H1 (cell line): ENCODE measurements around the gene TFAP2D. TPM values are rescaled to one million over a fixed set of nuclear protein-coding genes. Genes with fewer than 3 reads are reported as not detected.

Experiments
- CTCF ChIA-PET: fragments of 300-600 bp; sonication (Branson Sonifier 250); formaldehyde crosslinking; loops from one replicate; lab custom pipeline; 2021; ENCODE audit not compliant: partially characterized antibody; lab: Charles Lee
- POLR2A ChIA-PET: fragments of 300-600 bp; sonication (Branson Sonifier 250); formaldehyde crosslinking; loops from one replicate; lab custom pipeline; 2021; ENCODE audit warnings: inconsistent platforms; ENCODE audit not compliant: partially characterized antibody; lab: Charles Lee
- DNase-seq, 2 experiments: peaks; one replicate each; pipeline versions ENCODE4 v3.0.0 to v3.0.0-alpha.2; 2010 to 2022; ENCODE audit warnings: low spot score in 2 of 2, low read depth in 1 of 2, mixed read lengths in 1 of 2
- FAIRE-seq: peaks from 2 replicates; lab custom pipeline; 2011; peaks lifted over from hg19 to GRCh38; lab: Jason Lieb, UNC
- H2AFZ ChIP-seq: 2 replicates; pipeline ENCODE4 v1.8.1; 2012; ENCODE audit warnings: low read length, inconsistent platforms
- H2AK5ac ChIP-seq: 2 replicates; pipeline ENCODE4 v1.6.1; 2013; ENCODE audit warnings: low read depth, low read length
- H2BK120ac ChIP-seq: replicated peaks from 2 replicates; pipeline ENCODE3; 2013; ENCODE audit warnings: low read depth, low read length, inconsistent platforms
- H2BK12ac ChIP-seq: 2 replicates; pipeline ENCODE4 v1.6.1; 2013; ENCODE audit warnings: low read depth, low read length
- H2BK15ac ChIP-seq: 2 replicates; pipeline ENCODE4 v1.6.1; 2013; ENCODE audit warnings: low read length
- H2BK20ac ChIP-seq: 2 replicates; pipeline ENCODE4 v1.6.1; 2013; ENCODE audit warnings: low read length
- H2BK5ac ChIP-seq: 2 replicates; pipeline ENCODE4 v1.6.1; 2013; ENCODE audit warnings: low read depth, low read length
- H3K14ac ChIP-seq: 2 replicates; pipeline ENCODE4 v1.6.1; 2013; ENCODE audit warnings: inconsistent platforms; ENCODE audit not compliant: insufficient read length
- H3K18ac ChIP-seq: 2 replicates; pipeline ENCODE4 v1.6.1; 2013; ENCODE audit warnings: low read length; ENCODE audit errors: extremely low read depth
- H3K23ac ChIP-seq: 2 replicates; pipeline ENCODE4 v1.6.1; 2013; ENCODE audit warnings: inconsistent platforms; ENCODE audit not compliant: insufficient read length
- H3K23me2 ChIP-seq: 2 replicates; pipeline ENCODE4 v1.6.1; 2013; ENCODE audit warnings: low read depth, low read length
- H3K27ac ChIP-seq: 2 replicates; pipeline ENCODE4 v1.6.1; 2011; ENCODE audit warnings: low read depth, low read length, inconsistent platforms
- H3K27me3 ChIP-seq, 4 experiments: replicated peaks in 1 of 4; 1 replicate in 1 of 4; 2 replicates in 3 of 4; pipeline versions ENCODE4 v1.6.1 to v1.8.1; 2011 to 2013; ENCODE audit warnings: low read length in 3 of 4, mild to moderate bottlenecking in 3 of 4, inconsistent platforms in 2 of 4, mixed read lengths in 2 of 4, moderate library complexity in 1 of 4; ENCODE audit not compliant: control insufficient read depth in 3 of 4, insufficient read depth in 3 of 4; ENCODE audit errors: extremely low read depth in 1 of 4
- H3K36me3 ChIP-seq, 4 experiments: 2 replicates each; pipeline versions ENCODE4 v1.6.1 to v1.8.1; 2011 to 2013; ENCODE audit warnings: mild to moderate bottlenecking in 4 of 4, low read length in 3 of 4, moderate library complexity in 2 of 4, control low read depth in 1 of 4, inconsistent platforms in 1 of 4; ENCODE audit not compliant: insufficient read depth in 4 of 4, control insufficient read depth in 2 of 4
- H3K4ac ChIP-seq: replicated peaks from 2 replicates; pipeline ENCODE3; 2013; ENCODE audit warnings: low read length, low read depth, mixed read lengths, inconsistent platforms; ENCODE audit not compliant: insufficient read length
- H3K4me1 ChIP-seq, 4 experiments: replicated peaks in 1 of 4; 1 replicate in 1 of 4; 2 replicates in 3 of 4; pipeline versions ENCODE4 v1.6.1 to v1.8.1; 2011 to 2013; ENCODE audit warnings: low read length in 3 of 4, inconsistent platforms in 2 of 4, mixed read lengths in 1 of 4; ENCODE audit not compliant: insufficient read depth in 4 of 4, control insufficient read depth in 3 of 4
- H3K4me2 ChIP-seq, 2 experiments: 2 replicates each; pipeline versions ENCODE4 v1.6.1 to v1.8.1; 2011 to 2013; ENCODE audit warnings: low read depth in 2 of 2, low read length in 2 of 2, control low read depth in 1 of 2, inconsistent platforms in 1 of 2, mild to moderate bottlenecking in 1 of 2; ENCODE audit not compliant: insufficient read depth in 1 of 2
- H3K4me3 ChIP-seq, 4 experiments: fragments of 200-600, 300-600 bp in 1 of 4; sonication (generic), shearing (Covaris generic), sonication (Bioruptor Twin) in 1 of 4; 2 replicates each; pipeline versions ENCODE4 v1.5.1 to v1.8.1; 2011 to 2016; ENCODE audit warnings: low read length in 4 of 4, low read depth in 3 of 4, control low read depth in 2 of 4, inconsistent platforms in 2 of 4, mild to moderate bottlenecking in 2 of 4, mixed read lengths in 1 of 4, moderate library complexity in 1 of 4; ENCODE audit not compliant: insufficient read depth in 2 of 4; ENCODE audit errors: extremely low read depth in 1 of 4
- H3K56ac ChIP-seq: replicated peaks from 2 replicates; pipeline ENCODE3; 2013; ENCODE audit warnings: low read depth, mild to moderate bottlenecking, mixed read lengths, low read length, inconsistent platforms; ENCODE audit not compliant: insufficient read length
- H3K79me1 ChIP-seq: 2 replicates; pipeline ENCODE4 v1.6.1; 2013; ENCODE audit warnings: low read depth, low read length, control low read depth
- H3K79me2 ChIP-seq, 2 experiments: 2 replicates each; pipeline versions ENCODE4 v1.6.1 to v1.8.1; 2012 to 2013; ENCODE audit warnings: low read length in 2 of 2, mild to moderate bottlenecking in 2 of 2, inconsistent platforms in 1 of 2; ENCODE audit not compliant: insufficient read depth in 2 of 2, control insufficient read depth in 1 of 2
- H3K9ac ChIP-seq, 4 experiments: replicated peaks in 1 of 4; 1 replicate in 1 of 4; 2 replicates in 3 of 4; pipeline versions ENCODE4 v1.6.1 to v1.8.1; 2011 to 2013; ENCODE audit warnings: low read depth in 3 of 4, low read length in 3 of 4, control low read depth in 2 of 4, mild to moderate bottlenecking in 2 of 4, moderate library complexity in 2 of 4, inconsistent platforms in 1 of 4; ENCODE audit errors: extremely low read depth in 1 of 4
- H3K9me3 ChIP-seq, 2 experiments: 2 replicates each; pipeline versions ENCODE4 v1.6.1 to v1.8.1; 2012 to 2013; ENCODE audit warnings: mild to moderate bottlenecking in 2 of 2, moderate library complexity in 2 of 2, control low read depth in 1 of 2, inconsistent platforms in 1 of 2, low read depth in 1 of 2, low read length in 1 of 2, mixed read lengths in 1 of 2; ENCODE audit not compliant: insufficient read depth in 2 of 2
- H4K20me1 ChIP-seq, 2 experiments: replicated peaks in 1 of 2; 2 replicates each; pipeline versions ENCODE3 to v1.8.1; 2011 to 2013; ENCODE audit warnings: inconsistent platforms in 2 of 2, low read length in 2 of 2, mild to moderate bottlenecking in 1 of 2; ENCODE audit not compliant: insufficient read depth in 2 of 2, control insufficient read depth in 1 of 2
- H4K5ac ChIP-seq: 2 replicates; pipeline ENCODE4 v1.6.1; 2013; ENCODE audit warnings: low read length, low read depth, mixed read lengths, inconsistent platforms; ENCODE audit not compliant: insufficient read length
- H4K8ac ChIP-seq: 2 replicates; pipeline ENCODE4 v1.8.0; 2013; ENCODE audit warnings: mild to moderate bottlenecking, moderate library complexity, low read length, inconsistent platforms; ENCODE audit not compliant: insufficient read depth; ENCODE audit errors: extremely low read depth
- H4K91ac ChIP-seq: replicated peaks from 2 replicates; pipeline ENCODE3; 2013; ENCODE audit warnings: low read length, mixed read lengths, inconsistent platforms; ENCODE audit not compliant: insufficient read length
- BACH1 ChIP-seq: IDR thresholded peaks from 2 replicates; pipeline ENCODE4 v1.6.1; 2012; ENCODE audit warnings: low read length, improper control_type of control experiment
- GTF2F1 ChIP-seq: IDR thresholded peaks from 2 replicates; pipeline ENCODE4 v1.6.1; 2012; ENCODE audit warnings: low read depth, low read length, improper control_type of control experiment, borderline replicate concordance
- JUND ChIP-seq: IDR thresholded peaks from 2 replicates; pipeline ENCODE4 v1.6.1; 2011; ENCODE audit warnings: mild to moderate bottlenecking, improper control_type of control experiment, low read length
- RNF2 ChIP-seq: fragments of 200-900, 300-1000 bp; sonication (generic); IDR thresholded peaks from 2 replicates; pipeline ENCODE4 v1.7.1; 2016; ENCODE audit warnings: borderline replicate concordance, low read depth, mild to moderate bottlenecking, antibody characterized with exemption, low read length; ENCODE audit not compliant: poor library complexity, severe bottlenecking; ENCODE audit errors: missing control alignments
- SP2 ChIP-seq: IDR thresholded peaks from 2 replicates; pipeline ENCODE4 v1.6.1; 2012; ENCODE audit warnings: mild to moderate bottlenecking, low read length, inconsistent platforms
- TAF7 ChIP-seq: optimal IDR thresholded peaks from 2 replicates; pipeline ENCODE3; 2011; ENCODE audit warnings: low read depth, mild to moderate bottlenecking, inconsistent platforms, low read length, moderate library complexity, borderline replicate concordance
- WGBS, 2 experiments: shearing (Covaris generic) in 1 of 2; methylation state at CpG; one replicate each; pipeline versions ENCODE4 v1.1.6 to v1.1.7; 2013 to 2015; ENCODE audit warnings: low lambda C conversion rate in 2 of 2, mixed read lengths in 2 of 2, inconsistent platforms in 1 of 2, low coverage in 1 of 2, missing lambda C conversion rate in 1 of 2; ENCODE audit not compliant: insufficient replicate concordance in 2 of 2, insufficient coverage in 1 of 2, insufficient read length in 1 of 2; ENCODE audit errors: extremely low coverage in 1 of 2, missing lambda C conversion rate in 1 of 2; 5-methylcytosine and 5-hydroxymethylcytosine counted together
- polyA plus RNA-seq, 7 experiments: library from polyadenylated mRNA; depleted of rRNA in 3 of 7; stranded (reverse) in 5 of 7; unstranded in 2 of 7; fragments of >200 nt in 5 of 7; fragments of 200-250 nt in 2 of 7; gene quantifications; 1 replicate in 5 of 7; 2 replicates in 1 of 7; 4 replicates in 1 of 7; pipeline versions ENCODE4 v1.2.1 to v1.2.3, GENCODE V29; 2011 to 2013; ENCODE audit warnings: missing spikeins in 2 of 7, mixed read lengths in 2 of 7
- total RNA-seq: library from RNA; stranded (reverse); fragmentation: NEBNext Ultra II Directional; extraction: Animal tissue kit (Norgen Biotek cat#: 25700); gene quantifications from 2 replicates; pipeline ENCODE4 v1.2.1, GENCODE V29; 2021
- TF ChIP-seq, protein P1 (sequence below): IDR thresholded peaks from 2 replicates; pipeline ENCODE4 v1.6.1; 2012; ENCODE audit warnings: inconsistent platforms

Gene TFAP2D
- total and polyA plus RNA-seq, 2 of the 8 experiments (the other 6 are each of a cell fraction or from before 2014, with no cell fraction given), result not detected

DNA sequence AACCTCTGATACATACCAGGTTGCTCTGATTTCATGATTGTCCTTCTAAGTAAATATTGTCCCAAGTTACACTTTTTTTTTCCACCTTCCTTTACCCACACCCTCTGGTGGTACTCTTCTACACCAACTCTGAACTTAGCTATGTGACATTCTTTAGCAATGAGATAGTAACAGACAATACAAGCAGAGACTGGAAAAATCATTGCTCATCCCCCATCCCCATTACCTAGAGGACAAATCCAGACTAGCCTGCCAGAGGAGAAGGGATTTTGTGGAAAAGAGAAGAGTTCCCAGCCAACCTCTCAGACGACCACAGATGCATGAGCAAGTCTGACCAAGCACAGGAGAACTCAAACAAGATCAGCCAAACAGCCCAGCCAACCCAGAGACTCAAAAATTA lies 72.6 kb downstream of the TFAP2D start:
- Histone ChIP-seq H2BK5ac (no peak overlapping the region), H3K27me3 (no peaks in the 10 kb centered on the region), H2AFZ (no peak overlapping the region), H3K18ac (no peak overlapping the region), H2BK15ac (no peak overlapping the region), H3K4me1 (no peaks in the 10 kb centered on the region), H2BK12ac (no peak overlapping the region), H3K27ac (no peak overlapping the region), H2AK5ac (no peak overlapping the region), H4K20me1 (no peaks in the 10 kb centered on the region), H3K14ac (no peak overlapping the region), H3K79me2 (no peaks in the 10 kb centered on the region), H3K36me3 (no peaks in the 10 kb centered on the region), H4K8ac (no peak overlapping the region), H3K4me2 (no peak overlapping the region), H4K5ac (no peak overlapping the region), H3K9ac (no peak overlapping the region), H3K9me3 (no peaks in the 10 kb centered on the region), H3K56ac (no peak overlapping the region), H2BK120ac (no peak overlapping the region), H3K23ac (no peak overlapping the region), H4K91ac (no peak overlapping the region), H3K79me1 (no peaks in the 10 kb centered on the region), H3K4me3 (no peak overlapping the region), H3K4ac (no peak overlapping the region), H3K23me2 (no peaks in the 10 kb centered on the region; the same call in 1 of the 2 replicates), H2BK20ac (no peak overlapping the region)
- ChIA-PET CTCF (no interaction called here), POLR2A (no interaction called here)
- no peak for FAIRE-seq
- no peak for DNase-seq
- TF ChIP-seq TAF7 (no peak), GTF2F1 (no peak), BACH1 (no peak), SP2 (no peak), RNF2 (no peak), JUND (no peak)
- TF ChIP-seq, protein P1, sequence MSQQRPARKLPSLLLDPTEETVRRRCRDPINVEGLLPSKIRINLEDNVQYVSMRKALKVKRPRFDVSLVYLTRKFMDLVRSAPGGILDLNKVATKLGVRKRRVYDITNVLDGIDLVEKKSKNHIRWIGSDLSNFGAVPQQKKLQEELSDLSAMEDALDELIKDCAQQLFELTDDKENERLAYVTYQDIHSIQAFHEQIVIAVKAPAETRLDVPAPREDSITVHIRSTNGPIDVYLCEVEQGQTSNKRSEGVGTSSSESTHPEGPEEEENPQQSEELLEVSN, result no peak
- 80% methylated on average over 1 of the region's 1 CpG; no CpG with 5 or more reads in 1 of the 2 experiments for WGBS, 2 experiments
